SK-N-MC (cell line): ENCODE data around the gene GFER.
"Not testable (repeated sequence)": the region's sequence is repeated elsewhere in the genome, so short reads cannot be mapped to it uniquely, and the experiment has no call there.

Experiments used
- DNase-seq: peaks from one replicate; pipeline ENCODE4 v3.0.0-alpha.2; 2011; ENCODE audit warnings: low read depth, low spot score
- H3K27ac ChIP-seq: fragments of 200-600 bp; sonication (generic); 2 replicates; pipeline ENCODE4 v1.5.1; 2016; ENCODE audit warnings: mixed run types
- H3K36me3 ChIP-seq: fragments of 200-600 bp; sonication (generic); 2 replicates; pipeline ENCODE4 v1.6.1; 2017; ENCODE audit warnings: antibody characterized with exemption, low read length, mixed read lengths; ENCODE audit not compliant: insufficient read depth
- H3K4me3 ChIP-seq: fragments of 200-600 bp; sonication (generic); 2 replicates; pipeline ENCODE4 v1.5.1; 2016
- H3K9ac ChIP-seq: fragments of 200-600 bp; sonication (generic); 2 replicates; pipeline ENCODE4 v1.8.0; 2017; ENCODE audit warnings: mixed run types, mixed read lengths; ENCODE audit not compliant: insufficient read length
- H3K9me3 ChIP-seq: fragments of 200-600 bp; sonication (generic); 2 replicates; pipeline ENCODE4 v1.6.1; 2017; ENCODE audit warnings: low read depth, mild to moderate bottlenecking, antibody characterized with exemption, low read length, moderate library complexity, mixed read lengths
- EZH2 ChIP-seq: fragments of 200-600 bp; sonication (generic); IDR thresholded peaks from one replicate; pipeline ENCODE4 v1.6.1; 2017; ENCODE audit warnings: antibody characterized with exemption
- FOXP2 ChIP-seq: optimal IDR thresholded peaks from 2 replicates; pipeline ENCODE3; 2011; ENCODE audit warnings: mild to moderate bottlenecking, moderate library complexity; ENCODE audit not compliant: insufficient read depth; ENCODE audit errors: extremely low read length, control extremely low read depth
- POLR2AphosphoS5 ChIP-seq: IDR thresholded peaks from 2 replicates; pipeline ENCODE4 v1.6.1; 2012; ENCODE audit warnings: mild to moderate bottlenecking, low read depth, low read length, borderline replicate concordance

Gene GFER

GRCh38 chr16:2009164-2009711 is 25.2 kb downstream of the GFER start:
- Histone ChIP-seq H3K36me3 (peaks cover 9% of the 10 kb centered on the region; the same call in 1 of the 2 replicates), H3K9ac (peak overlapping the region; percentile 98), H3K9me3 (no peaks in the 10 kb centered on the region), H3K27ac (peak overlapping the region; percentile 54), H3K4me3 (peak overlapping the region; percentile 96)
- TF ChIP-seq FOXP2: no peak
- DNase-seq: no peak

GRCh38 chr16:2009791-2010510 is 26.0 kb downstream of the GFER start, which contains the start of gene ZNF598:
TSS of gene ZNF598 (minus strand) at chr16:2009821.
- DNase-seq: no peak
- TF ChIP-seq FOXP2 (no peak), POLR2AphosphoS5 (peak; percentile 89), EZH2 (no peak)
- peak within 1 kb of the TSS; percentile 96 for H3K4me3 ChIP-seq
- H3K36me3 ChIP-seq: peaks cover 9% of the 10 kb centered on the region; the same call in 1 of the 2 replicates
- H3K27ac ChIP-seq: peak within 1 kb of the TSS; percentile 85
- no peaks in the 10 kb centered on the region for H3K9me3 ChIP-seq
- H3K9ac ChIP-seq: peak within 1 kb of the TSS; percentile 98

GRCh38 chr16:2011726-2012125 is 27.7 kb downstream of the GFER start:
- not testable (repeated sequence) for H3K36me3 ChIP-seq, H3K4me3 ChIP-seq, DNase-seq, H3K27ac ChIP-seq, H3K9me3 ChIP-seq, H3K9ac ChIP-seq

- Histone ChIP-seq H3K27ac (no peak overlapping the region), H3K9me3 (no peaks in the 10 kb centered on the region), H3K36me3 (no peaks in the 10 kb centered on the region), H3K4me3 (no peak overlapping the region), H3K9ac (no peak overlapping the region)
- DNase-seq: no peak
- TF ChIP-seq POLR2AphosphoS5: no peak
- TF ChIP-seq EZH2: no peak
- TF ChIP-seq FOXP2: no peak
These were observed 29.5 kb downstream of the GFER start for GRCh38 chr16:2013527-2013926.

GRCh38 chr16:2015117-2015946 is 31.3 kb downstream of the GFER start:
- no peak for DNase-seq

GRCh38 chr16:2015947-2016208 is 31.9 kb downstream of the GFER start:
- no peak overlapping the region for H3K9ac ChIP-seq
- no peak for DNase-seq
- H3K27ac ChIP-seq: no peak overlapping the region
- no peak for TF ChIP-seq POLR2AphosphoS5
- TF ChIP-seq EZH2: no peak
- no peak for TF ChIP-seq FOXP2
- H3K9me3 ChIP-seq: no peaks in the 10 kb centered on the region
- no peak overlapping the region for H3K4me3 ChIP-seq
- H3K36me3 ChIP-seq: no peaks in the 10 kb centered on the region

More at GRCh38 chr16:2015117-2015946, 31.3 kb downstream of the GFER start:
- Histone ChIP-seq H3K36me3 (no peaks in the 10 kb centered on the region), H3K27ac (no peak overlapping the region), H3K9me3 (no peaks in the 10 kb centered on the region), H3K9ac (no peak overlapping the region), H3K4me3 (no peak overlapping the region)
- TF ChIP-seq FOXP2 (no peak), POLR2AphosphoS5 (no peak), EZH2 (no peak)

- TF ChIP-seq POLR2AphosphoS5: no peak
- TF ChIP-seq FOXP2: no peak
- TF ChIP-seq EZH2: no peak
These were observed 32.5 kb downstream of the GFER start for GRCh38 chr16:2016407-2016922.

GRCh38 chr16:2019518-2019920 is 35.5 kb downstream of the GFER start, which contains the start of gene NPW:
TSS of gene NPW (plus strand) at chr16:2019785.
- TF ChIP-seq POLR2AphosphoS5 (peak; percentile 83), EZH2 (no peak), FOXP2 (no peak)
- no peak for DNase-seq
- H3K27ac ChIP-seq: no peak within 1 kb of the TSS

More at GRCh38 chr16:2016407-2016922, 32.5 kb downstream of the GFER start:
- no peaks in the 10 kb centered on the region for H3K9me3 ChIP-seq
- no peaks in the 10 kb centered on the region for H3K36me3 ChIP-seq
- H3K27ac ChIP-seq: no peak overlapping the region
- no peak overlapping the region for H3K4me3 ChIP-seq
- H3K9ac ChIP-seq: no peak overlapping the region
- no peak for DNase-seq

More at GRCh38 chr16:2019518-2019920, 35.5 kb downstream of the GFER start, which contains the start of gene NPW:
- H3K9ac ChIP-seq: peak within 1 kb of the TSS; percentile 84
- H3K9me3 ChIP-seq: no peaks in the 10 kb centered on the region
- H3K4me3 ChIP-seq: peak within 1 kb of the TSS; percentile 88
- no peaks in the 10 kb centered on the region for H3K36me3 ChIP-seq
